A172 (cell line): Measurements from ENCODE around the gene WDR72. TPM values are rescaled to one million over a fixed set of nuclear protein-coding genes. Genes with fewer than 3 reads are reported as not detected.
A peak's percentile ranks its signal among the peaks of the same experiment; 100 is the strongest.
"Not testable (repeated sequence)": the region's sequence is repeated elsewhere in the genome, so short reads cannot be mapped to it uniquely, and the experiment has no call there.

Experiments used
- DNase-seq: peaks from one replicate; pipeline ENCODE4 v3.0.0-alpha.2; 2015; ENCODE audit warnings: low spot score
- total RNA-seq: library from RNA; depleted of rRNA; stranded (reverse); fragments of >200 nt; shearing (Covaris generic); gene quantifications from 2 replicates; pipeline ENCODE4 v1.2.3, GENCODE V29; 2014; rRNA removed

WDR72 gene
- not detected in 2 replicates for total RNA-seq

DNA sequence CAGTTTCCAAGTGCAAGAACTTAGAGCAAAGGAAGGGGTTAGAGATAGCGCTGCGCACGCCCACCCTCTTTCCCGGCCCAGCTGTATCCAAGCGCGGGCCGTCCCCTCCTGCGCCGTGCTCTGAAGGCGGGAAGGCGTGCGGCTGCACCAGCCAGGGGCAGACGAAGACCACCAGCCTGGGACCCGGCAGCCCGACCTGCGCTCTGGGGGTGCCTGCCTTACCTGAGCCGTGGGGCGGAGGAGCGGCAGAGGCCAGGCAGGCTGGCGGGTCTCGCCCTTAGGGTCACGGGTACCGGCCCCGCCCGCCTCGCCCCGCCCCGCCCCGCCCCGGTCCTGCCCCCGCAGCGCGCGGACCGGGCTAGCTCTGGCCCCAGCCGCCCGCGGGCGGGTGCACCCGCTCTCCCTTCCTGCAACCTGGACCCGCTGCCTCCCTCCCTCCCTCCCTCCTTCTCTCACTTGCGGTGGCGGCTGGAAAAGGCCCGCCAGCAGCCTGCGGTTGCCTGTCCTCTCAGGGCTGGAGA lies at the start of gene WDR72:
TSS of gene WDR72 (minus strand) at position 253 of the 521 bp plus-strand sequence. CDS start 26,514 bp downstream, outside the sequence.
- no peak for DNase-seq

DNA sequence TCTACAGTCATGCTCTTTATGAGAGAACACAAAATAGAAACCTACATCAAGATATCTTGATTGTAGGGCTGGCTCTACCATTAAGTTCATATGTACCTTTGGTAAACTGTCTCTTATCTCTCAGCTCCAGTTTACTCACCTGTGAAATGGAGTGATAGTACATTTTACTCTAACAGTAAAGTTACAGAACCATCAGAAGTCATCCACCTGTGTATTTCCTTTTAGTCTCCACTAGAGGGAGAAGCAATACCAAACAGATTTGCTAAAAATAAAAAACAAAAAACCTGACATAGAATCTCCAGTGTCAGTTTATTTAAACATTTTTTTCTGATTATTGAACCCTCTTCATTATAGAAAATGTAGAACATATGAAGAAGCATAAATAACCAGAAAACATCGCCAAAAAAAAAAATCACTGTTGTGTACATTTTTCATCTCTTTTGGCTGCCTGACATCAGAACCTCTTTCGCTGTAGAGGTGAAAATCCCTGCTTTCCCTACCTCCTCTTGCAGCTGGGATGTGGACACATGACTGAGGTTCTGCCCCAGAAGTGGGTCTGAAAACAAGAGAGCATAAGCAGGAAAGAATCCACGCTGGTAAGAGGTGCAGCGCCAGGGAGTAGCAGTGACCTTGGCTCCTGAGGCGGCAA lies 48.7 kb upstream of the WDR72 start:
- DNase-seq, result no peak

DNA sequence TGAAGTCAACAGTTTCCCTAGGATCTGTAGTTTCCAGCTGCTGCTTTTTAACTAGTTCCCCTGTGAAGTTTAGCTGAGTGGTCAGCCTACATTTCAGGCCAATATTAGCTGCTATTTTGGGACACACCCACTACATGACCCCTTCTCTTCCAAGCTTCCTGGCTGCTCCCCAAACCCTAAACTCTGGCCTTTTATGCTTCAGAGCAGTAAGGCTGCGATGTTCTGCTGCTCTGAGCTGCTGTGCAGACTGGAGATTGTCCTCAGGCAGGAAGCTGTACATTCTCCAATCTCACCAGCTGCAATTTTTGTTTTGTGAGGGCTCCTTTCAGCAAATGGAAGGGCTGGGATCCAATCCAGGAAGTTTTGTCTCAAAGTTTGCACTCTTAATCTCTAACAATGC lies 48.0 kb upstream of the WDR72 start:
- no peak for DNase-seq

DNA sequence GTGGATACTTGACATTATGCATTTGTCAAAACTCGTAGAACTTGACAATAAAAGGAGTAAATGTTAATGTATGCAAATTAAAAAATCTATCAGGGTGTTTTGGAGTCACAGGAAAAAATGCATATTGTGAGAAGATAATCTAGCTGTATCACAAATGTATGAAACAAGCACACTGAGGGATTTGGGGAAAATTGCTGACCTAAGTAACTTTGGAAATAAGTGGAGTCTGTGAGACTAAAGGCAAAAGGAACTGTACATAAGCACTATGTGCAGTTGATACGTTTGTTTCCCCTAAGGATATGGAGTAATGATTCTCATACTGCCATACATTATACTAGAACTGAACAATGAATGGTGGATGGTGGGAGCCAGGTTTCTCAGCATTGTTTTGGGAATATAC lies 43.2 kb upstream of the WDR72 start:
- DNase-seq, result no peak

DNA sequence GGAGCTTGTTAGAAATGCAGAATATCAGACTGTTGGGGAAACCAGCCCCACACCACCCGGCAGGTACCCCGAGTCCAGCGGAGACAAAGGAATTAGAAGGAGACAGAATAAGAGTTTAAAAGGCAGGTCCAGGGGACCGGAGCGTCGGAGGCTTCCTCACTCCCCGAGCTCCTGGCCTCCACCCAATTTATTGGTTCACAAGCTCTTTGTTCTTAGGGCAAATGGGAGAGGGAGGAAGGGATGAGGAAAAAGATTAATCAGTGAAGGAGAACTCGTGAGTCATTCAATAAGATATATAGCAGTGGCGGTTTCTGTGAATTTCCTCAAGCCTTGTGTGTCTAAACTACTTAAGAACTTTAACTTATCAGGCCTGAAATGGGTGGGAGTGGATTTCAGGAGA lies 32.1 kb upstream of the WDR72 start:
- no peak for DNase-seq

DNA sequence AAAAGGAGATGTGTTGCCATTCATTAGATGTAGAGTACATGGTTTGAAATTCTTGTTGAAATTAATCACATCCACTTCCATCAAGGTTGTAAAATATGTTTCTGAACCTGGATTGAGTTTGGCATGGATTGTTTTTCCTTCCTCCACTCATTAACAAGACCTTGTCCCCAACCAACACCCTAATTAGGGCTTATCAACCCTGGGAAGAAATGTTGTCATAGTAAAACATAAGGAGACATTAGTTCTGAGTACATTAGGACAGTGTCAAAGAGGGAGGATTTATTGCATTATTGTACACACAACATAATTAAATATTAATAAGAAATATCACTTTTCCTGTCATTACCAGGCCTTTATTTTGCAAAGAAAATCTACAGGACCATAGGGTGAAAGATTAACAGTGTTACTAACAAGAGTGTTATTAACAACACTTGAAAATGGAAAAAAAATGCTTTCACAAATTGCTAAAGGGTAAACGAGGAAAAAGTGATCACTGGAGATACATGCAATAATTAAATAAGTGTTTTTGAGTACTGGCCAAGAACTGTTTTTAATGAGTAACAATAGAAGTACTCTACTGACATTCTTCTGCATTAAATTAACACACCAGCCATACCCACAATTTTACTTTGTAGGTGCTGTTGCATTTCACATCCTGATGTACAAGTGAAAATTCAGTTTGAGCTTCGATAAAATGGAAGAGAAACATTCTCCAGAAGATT lies 30.4 kb upstream of the WDR72 start:
- no peak for DNase-seq

DNA sequence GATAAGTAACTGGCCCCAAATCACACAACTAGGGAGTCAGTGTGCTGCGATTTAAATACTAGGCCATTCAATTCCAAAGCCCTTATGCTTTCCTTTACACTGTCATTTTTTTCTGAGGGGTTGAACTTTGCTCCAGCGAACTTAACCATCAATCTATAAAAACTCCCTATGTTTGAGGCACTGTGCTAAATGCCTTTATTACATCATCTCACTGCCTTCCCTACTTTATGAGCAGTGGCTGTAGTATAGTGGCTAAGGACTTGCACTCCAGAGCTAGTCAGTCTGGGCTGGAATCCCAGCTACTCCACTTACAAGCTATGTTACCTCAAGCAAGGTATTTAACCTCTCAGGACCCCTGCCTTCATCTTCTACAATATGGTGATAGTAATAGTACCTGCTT lies 26.9 kb upstream of the WDR72 start:
- DNase-seq, result no peak

DNA sequence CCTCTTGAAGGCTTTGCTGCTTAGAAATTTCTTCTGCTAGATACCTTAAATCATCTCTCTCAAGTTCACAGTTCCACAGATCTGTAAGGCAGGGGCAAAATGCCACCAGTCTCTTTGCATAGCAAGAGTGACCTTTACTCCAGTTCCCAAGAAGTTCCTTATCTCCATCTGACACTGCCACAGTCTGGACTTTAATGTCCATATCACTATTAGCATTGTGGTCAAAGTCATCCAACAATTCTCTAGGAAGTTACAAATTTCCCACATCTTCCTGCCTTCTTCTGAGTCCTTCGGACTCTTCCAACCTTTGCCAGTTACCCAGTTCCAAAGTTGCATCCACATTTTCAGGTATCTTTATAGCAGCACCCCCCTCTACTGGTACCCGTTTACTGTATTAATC lies 25.8 kb upstream of the WDR72 start:
- DNase-seq, result not testable (repeated sequence)

DNA sequence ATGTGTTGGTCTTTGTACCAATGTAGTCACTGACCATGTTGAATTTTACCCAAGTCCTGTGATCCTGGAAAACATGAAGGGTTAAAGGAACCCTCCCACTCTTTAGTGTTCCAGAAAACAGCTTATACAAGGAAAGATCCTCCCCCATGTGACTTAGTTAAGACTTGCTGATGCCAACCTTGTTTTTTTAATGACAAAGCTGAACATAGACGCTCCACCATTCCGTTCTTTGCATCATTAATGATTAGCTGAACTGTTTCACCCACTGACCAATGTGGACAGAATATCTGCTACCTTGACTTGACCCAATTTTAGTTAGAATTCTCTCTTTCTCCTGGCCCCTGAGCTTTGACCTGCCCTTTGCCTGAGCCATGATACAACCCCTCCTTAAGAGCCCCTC lies 3.5 kb upstream of the WDR72 start:
- DNase-seq, result no peak

DNA sequence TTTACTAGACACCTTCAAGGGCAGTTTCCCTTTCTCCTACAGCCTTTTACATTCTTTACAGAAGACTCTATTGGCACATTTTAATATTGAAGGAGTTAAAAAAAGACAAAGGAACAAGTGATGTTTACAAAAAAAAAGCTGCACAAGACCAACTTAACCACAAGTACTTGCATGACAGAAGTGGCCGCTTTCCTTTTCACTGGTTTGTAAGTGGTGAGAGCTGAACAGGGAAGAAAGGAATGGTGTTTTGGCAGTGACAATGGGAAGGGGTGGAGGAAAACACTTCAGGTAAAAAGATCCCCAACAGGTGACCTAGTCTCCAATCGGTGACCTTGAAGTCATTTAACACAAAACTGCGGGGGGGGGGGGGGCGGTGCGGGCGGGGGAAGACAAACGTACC lies 1.1 kb downstream of the WDR72 start:
- no peak for DNase-seq

DNA sequence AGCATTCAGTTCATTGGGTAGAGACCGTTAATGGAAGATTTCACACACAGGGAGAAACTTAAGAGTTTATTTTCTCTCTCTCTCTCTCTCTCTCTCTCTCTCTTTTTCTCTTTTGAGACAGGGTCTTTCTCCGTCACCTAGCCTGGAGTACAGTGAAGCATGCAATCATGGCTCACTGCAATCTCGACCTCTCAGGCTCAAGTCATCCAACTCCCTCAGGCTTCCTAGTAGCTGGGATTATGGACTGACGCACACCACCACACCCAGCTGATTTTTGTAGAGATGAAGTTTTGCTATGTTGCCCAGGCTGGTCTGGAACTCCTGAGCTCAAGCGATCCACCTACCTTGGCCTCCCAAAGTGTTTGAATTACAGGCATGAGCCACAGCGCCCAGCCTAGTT lies 1.6 kb downstream of the WDR72 start:
- no peak for DNase-seq

DNA sequence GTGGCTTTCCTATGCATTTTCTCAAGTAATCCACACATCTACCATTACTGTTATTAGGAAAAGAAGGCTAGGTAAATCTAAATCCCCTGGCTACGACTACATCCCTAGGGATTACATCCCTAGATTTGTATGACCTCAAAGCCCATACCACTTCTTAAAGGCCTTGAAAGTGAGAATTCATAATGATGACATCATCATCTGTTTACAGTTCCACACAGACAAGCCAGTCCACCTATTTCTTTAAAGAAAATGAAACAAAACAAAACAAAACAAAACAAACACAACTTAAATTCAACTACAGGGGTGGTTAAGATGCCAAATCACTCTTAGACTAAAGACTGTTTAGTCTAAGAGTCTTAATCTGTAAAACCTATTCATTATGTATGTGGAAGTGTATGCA lies 5.7 kb downstream of the WDR72 start:
- no peak for DNase-seq

DNA sequence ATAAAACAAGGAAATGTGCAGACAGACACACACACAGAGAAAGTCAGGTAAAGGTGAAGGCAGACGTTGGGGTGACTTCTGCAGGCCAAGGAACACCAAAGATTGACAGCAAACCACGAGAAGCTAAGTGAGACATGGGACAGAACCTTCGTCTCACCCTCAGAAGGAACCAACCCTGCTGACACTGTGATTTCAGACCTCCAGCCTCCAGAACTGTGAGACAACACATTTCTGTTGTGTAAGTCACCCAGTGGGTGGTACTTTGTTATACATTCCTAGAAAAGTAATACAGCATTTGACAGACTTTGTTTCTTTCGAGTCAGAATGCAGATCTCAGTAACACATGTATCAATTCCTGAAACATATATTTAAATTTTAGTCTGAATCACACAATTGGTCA lies 7.1 kb downstream of the WDR72 start:
- no peak for DNase-seq

DNA sequence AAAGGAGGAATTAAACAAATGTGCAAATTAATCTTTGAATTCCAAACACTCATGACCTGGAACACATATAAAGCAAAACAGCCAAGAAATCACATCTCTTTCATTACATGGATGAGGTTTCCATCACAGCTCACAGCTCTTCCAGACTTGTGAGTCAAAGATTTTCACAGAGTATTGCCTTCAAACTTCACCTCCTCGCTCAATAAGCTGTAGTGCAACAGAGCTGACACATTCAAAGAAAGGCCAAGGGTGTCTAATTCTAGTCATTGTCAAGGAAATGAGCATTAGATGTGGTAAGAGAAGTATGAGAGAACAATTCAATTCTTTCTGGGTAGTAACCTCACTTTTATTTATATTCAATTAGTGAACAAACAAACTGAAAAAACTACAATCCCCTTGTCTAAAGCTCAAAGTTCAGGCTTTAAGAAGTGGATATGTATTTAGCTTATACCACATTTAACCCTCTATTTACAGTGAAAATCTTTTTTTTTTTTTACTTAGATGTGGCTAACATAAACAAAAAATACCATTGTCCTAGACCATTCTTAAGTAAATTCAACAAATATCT lies 11.9 kb downstream of the WDR72 start:
- DNase-seq, result no peak

DNA sequence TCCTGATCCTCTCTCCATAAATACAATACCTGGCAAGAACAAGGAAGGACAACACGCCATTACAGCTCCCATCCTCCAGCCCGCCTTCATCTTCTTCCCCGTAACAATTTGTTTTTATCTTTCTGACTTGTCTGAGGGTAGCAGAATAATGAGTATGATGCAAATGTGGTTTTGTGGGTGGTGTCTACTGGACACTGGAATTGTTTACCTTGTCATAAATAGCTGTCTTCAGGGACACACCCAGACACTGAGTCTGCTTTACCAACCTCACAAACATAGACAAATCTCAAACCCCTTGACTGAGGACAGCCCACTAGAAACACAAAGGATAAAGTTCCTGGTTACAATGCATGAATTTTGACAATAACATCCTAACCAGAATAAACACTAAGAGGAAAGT lies 13.4 kb downstream of the WDR72 start:
- no peak for DNase-seq

DNA sequence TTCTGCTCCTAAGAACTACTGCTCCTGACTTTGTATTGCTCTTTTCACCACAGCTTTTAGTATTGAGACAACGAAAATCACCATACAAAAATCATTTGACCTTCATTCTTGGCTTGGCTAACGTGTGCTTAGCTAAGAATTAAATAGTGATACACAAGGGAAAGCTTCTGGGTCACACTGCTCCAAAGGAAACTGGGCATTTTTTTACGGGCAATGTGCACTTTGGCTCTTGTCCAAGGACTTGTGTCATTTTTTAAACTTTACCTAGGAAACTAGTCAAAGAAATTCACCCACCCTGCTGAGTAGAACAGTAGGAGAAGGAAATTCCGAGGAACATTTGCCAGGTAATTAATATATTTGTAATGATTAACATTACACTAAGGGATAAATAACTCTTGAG lies 19.8 kb downstream of the WDR72 start:
- no peak for DNase-seq

DNA sequence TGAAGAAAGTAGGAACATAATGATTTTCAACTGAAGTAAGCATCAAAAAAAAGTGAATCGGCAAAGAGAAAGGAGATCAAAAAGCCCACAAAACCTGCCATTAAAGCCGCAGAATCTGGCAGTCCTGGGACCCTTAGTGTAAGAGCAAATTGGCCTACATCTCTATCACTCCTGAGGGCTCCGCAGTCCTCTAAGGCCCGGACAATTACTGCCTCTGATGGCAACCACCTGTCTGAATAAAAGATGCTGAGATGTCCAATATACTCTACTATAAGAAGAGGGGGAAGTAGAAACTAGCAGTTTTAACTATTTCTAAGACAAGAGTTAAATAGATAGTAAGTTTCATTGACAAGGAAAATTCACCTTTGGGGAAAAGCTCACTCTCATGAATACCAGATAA lies 20.3 kb downstream of the WDR72 start:
- DNase-seq, result no peak

DNA sequence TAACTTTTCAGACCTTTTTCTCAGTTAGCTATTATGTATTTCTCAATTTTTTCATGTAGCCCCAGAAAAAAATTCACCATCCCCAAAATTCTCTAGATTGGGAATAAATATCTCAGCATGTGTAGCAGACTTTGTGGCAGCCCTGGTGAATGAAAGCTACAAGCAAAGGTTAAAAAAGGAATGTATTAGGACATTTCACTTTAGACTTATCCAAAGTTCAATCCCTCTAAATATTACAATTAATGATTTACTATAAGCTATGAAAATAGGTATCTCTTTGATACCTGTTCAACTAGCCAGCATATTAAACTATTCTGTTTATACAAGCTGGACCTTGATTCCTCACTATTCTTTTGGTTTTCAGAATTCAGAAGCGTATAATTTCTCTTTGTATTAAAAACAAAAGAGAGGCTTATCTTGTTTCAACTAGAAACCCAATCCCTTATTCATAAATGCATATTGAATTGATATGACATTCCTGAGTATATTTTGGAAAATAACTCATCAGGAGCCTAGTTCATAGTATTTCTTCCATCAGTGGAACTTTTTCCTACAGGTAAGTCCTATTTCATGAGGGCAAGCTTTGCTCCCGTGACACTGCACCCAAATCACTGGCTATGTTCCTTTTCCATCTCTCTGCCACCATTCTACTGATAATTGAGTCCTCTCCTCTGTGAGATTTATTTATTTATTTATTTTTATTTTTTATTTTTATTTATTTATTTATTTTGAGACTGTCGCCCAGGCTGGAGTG lies 38.0 kb downstream of the WDR72 start:
- no peak for DNase-seq

DNA sequence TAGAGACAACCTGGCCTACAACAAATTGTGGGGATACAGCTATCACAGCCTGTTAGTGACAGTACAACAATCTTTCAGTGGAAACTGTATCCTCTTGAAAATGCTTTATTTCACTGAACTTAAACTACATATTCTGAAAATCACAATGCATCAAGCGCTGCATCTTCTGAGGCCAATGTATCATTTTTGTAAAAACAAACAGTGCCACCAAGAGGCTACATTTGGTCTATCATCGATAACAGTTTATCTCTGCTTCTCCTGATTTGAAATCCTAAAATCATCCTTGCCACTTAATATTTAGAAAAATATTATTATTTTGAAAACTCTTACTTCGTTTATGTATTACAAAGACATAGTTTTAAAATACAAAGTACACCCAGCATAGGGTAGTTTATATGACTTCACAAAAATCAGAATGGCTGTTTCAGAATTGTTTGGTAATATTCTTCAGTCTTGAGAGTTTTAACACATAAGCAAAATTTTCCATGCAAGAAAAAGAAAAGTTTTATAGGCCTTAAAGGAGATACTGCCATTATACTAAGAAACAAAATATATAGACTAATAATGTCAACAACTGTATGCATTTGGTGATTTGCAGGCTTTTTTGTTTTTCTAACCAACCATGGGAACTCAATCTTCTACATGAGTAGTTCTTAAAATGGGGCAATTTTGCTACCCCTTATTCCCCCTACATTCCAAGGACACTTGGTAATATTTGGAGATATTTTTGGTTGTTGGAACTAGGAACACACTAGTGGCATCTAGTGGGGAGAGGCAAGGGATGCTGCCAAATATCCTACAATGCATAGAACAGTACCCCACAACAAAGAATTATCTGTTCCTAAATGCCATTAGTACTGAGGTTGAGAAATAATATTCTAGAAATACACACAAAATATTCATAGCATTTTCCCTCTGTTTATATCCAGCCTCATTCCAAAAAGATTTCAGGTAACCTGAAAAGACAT lies 42.3 kb downstream of the WDR72 start:
- DNase-seq, result peak; percentile 0

DNA sequence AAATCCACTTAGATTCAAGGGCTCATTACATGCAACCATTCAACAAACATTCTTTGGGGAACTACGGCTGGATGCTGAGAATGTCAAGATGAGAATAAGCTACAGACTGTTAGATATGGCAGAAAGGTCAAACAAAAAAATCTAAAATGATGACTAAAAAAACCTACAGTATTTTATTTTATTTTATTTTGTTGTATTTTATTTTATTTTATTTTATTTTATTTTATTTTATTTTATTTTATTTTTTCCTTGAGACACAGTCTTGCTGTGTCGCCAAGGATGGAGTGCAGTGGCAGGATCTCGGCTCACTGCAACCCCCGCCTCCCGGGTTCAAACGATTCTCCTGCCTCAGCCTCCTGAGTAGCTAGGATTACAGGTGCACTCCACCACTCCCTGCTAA lies 46.2 kb downstream of the WDR72 start:
- DNase-seq, result no peak

DNA sequence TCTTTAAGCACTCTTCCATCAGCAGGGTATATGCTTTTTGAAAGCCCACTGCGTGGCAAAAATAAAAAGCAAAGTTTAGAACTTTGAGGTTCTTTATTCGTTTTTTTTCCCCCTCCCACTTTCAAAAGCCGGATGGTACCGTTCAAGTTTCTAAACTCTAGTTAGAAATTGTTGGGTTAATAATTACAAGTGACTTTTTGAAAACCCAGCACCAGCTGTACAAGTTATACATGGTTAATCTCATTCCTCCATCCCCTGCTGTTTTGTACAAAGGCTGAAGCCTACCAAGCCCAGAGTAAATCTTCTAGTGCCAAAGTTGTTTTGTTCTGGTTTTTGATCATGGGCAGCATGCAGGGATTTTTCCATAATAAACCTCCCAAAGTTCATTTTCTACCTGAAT lies 48.6 kb downstream of the WDR72 start:
- DNase-seq, result no peak
